IMR-90 (cell line): ENCODE results near the gene DHDDS.

ENCODE experiments used
- BHLHE40 ChIP-seq: fragments of 150-350 bp; IDR thresholded peaks from 2 replicates; pipeline ENCODE4 v1.6.1; 2016; ENCODE audit warnings: mild to moderate bottlenecking, low read depth, low read length
- CEBPB ChIP-seq: IDR thresholded peaks from 2 replicates; pipeline ENCODE4 v1.6.1; 2012; ENCODE audit warnings: low read depth, low read length, improper control_type of control experiment
- MAFK ChIP-seq: IDR thresholded peaks from 2 replicates; pipeline ENCODE4 v1.6.1; 2012; ENCODE audit warnings: low read depth, low read length, improper control_type of control experiment
- MAZ ChIP-seq: IDR thresholded peaks from 2 replicates; pipeline ENCODE4 v1.6.1; 2012; ENCODE audit warnings: low read depth, mild to moderate bottlenecking, low read length, improper control_type of control experiment, moderate library complexity, borderline replicate concordance
- MXI1 ChIP-seq: IDR thresholded peaks from 2 replicates; pipeline ENCODE4 v1.6.1; 2012; ENCODE audit warnings: low read depth, mild to moderate bottlenecking, low read length, moderate library complexity, borderline replicate concordance
- NFE2L2 ChIP-seq: fragments of 150-350 bp; IDR thresholded peaks from 2 replicates; pipeline ENCODE4 v1.6.1; 2016; ENCODE audit warnings: low read depth, mild to moderate bottlenecking, low read length
- POLR2A ChIP-seq: IDR thresholded peaks from 2 replicates; pipeline ENCODE4 v1.6.1; 2012; ENCODE audit warnings: mild to moderate bottlenecking, low read depth, low read length
- RAD21 ChIP-seq: IDR thresholded peaks from 2 replicates; pipeline ENCODE4 v1.6.1; 2012; ENCODE audit warnings: low read length, improper control_type of control experiment
- RCOR1 ChIP-seq: IDR thresholded peaks from 2 replicates; pipeline ENCODE4 v1.6.1; 2012; ENCODE audit warnings: mild to moderate bottlenecking, low read length, improper control_type of control experiment; ENCODE audit not compliant: insufficient replicate concordance
- RFX5 ChIP-seq: IDR thresholded peaks from 2 replicates; pipeline ENCODE4 v1.8.0; 2012; ENCODE audit warnings: low read depth, mild to moderate bottlenecking, low read length, moderate library complexity
- SMC3 ChIP-seq: fragments of 150-350 bp; IDR thresholded peaks from 2 replicates; pipeline ENCODE4 v1.6.1; 2016; ENCODE audit warnings: low read depth, mild to moderate bottlenecking, antibody characterized with exemption, low read length, moderate library complexity
- TF ChIP-seq, protein P1 (sequence below): conservative IDR thresholded peaks from 2 replicates; pipeline ENCODE4 v1.5.1; 2012; ENCODE audit warnings: mild to moderate bottlenecking, low read depth, low read length, improper control_type of control experiment

DNA sequence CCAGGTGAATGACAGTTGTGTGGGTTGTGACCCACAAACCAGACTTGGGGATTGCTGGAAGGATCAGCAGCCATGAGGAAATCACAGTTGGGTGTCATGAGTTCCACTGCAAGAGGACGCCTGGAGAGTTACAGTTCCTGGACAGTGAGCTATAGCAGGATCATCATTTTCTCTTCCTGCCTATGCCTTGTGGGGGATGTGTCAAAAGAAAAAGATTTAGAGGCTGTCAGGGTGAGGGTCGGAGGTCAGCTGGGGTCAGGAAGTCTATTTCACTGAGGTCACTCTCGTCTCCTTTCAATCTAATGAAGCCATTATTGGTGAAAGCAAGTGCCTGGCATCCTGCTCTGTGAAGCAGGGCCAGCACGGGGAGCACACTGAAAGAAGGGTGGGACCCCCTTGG, 28.5 kb upstream of the DHDDS start:
- TF ChIP-seq, protein P1, sequence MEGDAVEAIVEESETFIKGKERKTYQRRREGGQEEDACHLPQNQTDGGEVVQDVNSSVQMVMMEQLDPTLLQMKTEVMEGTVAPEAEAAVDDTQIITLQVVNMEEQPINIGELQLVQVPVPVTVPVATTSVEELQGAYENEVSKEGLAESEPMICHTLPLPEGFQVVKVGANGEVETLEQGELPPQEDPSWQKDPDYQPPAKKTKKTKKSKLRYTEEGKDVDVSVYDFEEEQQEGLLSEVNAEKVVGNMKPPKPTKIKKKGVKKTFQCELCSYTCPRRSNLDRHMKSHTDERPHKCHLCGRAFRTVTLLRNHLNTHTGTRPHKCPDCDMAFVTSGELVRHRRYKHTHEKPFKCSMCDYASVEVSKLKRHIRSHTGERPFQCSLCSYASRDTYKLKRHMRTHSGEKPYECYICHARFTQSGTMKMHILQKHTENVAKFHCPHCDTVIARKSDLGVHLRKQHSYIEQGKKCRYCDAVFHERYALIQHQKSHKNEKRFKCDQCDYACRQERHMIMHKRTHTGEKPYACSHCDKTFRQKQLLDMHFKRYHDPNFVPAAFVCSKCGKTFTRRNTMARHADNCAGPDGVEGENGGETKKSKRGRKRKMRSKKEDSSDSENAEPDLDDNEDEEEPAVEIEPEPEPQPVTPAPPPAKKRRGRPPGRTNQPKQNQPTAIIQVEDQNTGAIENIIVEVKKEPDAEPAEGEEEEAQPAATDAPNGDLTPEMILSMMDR: no peak
- TF ChIP-seq RAD21: no peak
- no peak for TF ChIP-seq CEBPB
- TF ChIP-seq POLR2A: no peak
- TF ChIP-seq BHLHE40: no peak
- TF ChIP-seq MXI1: no peak
- no peak for TF ChIP-seq MAFK
- TF ChIP-seq SMC3: no peak
- TF ChIP-seq RCOR1: no peak
- no peak for TF ChIP-seq NFE2L2
- no peak for TF ChIP-seq RFX5
- TF ChIP-seq MAZ: no peak
